ENCODE measurements around the gene POLR1A.
"Not testable (repeated sequence)": the region's sequence is repeated elsewhere in the genome, so short reads cannot be mapped to it uniquely, and the experiment has no call there.

Gene POLR1A

DNA sequence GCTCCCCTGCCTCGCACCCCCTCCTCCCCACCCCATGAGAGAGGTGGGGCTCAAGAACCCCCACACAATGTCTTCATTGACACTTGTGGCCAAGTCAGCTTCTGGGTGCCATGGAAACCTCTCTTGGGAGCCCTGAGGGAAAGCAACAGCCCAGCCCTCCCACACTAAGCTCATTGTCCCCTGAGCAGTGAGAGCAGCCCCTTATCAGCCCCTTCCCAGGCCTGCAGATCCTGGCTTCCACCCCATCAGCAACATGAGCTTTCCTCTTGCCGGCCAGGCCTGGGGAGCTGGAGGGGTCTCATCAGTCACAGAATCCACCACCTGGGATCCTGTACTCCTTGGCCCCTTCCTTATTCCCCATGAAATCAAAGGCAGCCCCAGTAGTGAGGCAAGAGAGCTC is 109.1 kb downstream of the POLR1A start:
- TF ChIP-seq ESRRG (CRISPR knock-in tag; IDR thresholded peaks at IDR 0.05) (no peak), TSHZ2 (CRISPR knock-in tag; IDR thresholded peaks at IDR 0.05) (no peak), ISL1 (CRISPR knock-in tag; IDR thresholded peaks at IDR 0.05) (no peak), ZNF70 (CRISPR knock-in tag; IDR thresholded peaks at IDR 0.05) (no peak), OSR1 (CRISPR knock-in tag; IDR thresholded peaks at IDR 0.05) (no peak)
- TF ChIP-seq, protein P1, sequence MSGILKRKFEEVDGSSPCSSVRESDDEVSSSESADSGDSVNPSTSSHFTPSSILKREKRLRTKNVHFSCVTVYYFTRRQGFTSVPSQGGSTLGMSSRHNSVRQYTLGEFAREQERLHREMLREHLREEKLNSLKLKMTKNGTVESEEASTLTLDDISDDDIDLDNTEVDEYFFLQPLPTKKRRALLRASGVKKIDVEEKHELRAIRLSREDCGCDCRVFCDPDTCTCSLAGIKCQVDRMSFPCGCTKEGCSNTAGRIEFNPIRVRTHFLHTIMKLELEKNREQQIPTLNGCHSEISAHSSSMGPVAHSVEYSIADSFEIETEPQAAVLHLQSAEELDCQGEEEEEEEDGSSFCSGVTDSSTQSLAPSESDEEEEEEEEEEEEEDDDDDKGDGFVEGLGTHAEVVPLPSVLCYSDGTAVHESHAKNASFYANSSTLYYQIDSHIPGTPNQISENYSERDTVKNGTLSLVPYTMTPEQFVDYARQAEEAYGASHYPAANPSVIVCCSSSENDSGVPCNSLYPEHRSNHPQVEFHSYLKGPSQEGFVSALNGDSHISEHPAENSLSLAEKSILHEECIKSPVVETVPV (CRISPR knock-in tag; IDR thresholded peaks at IDR 0.05): no peak
- TF ChIP-seq, protein P2, sequence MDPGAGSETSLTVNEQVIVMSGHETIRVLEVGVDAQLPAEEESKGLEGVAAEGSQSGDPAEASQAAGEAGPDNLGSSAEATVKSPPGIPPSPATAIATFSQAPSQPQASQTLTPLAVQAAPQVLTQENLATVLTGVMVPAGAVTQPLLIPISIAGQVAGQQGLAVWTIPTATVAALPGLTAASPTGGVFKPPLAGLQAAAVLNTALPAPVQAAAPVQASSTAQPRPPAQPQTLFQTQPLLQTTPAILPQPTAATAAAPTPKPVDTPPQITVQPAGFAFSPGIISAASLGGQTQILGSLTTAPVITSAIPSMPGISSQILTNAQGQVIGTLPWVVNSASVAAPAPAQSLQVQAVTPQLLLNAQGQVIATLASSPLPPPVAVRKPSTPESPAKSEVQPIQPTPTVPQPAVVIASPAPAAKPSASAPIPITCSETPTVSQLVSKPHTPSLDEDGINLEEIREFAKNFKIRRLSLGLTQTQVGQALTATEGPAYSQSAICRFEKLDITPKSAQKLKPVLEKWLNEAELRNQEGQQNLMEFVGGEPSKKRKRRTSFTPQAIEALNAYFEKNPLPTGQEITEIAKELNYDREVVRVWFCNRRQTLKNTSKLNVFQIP (CRISPR knock-in tag; IDR thresholded peaks at IDR 0.05; ENCODE audit: borderline replicate concordance, low read depth): no peak
- no peak for ATAC-seq

DNA sequence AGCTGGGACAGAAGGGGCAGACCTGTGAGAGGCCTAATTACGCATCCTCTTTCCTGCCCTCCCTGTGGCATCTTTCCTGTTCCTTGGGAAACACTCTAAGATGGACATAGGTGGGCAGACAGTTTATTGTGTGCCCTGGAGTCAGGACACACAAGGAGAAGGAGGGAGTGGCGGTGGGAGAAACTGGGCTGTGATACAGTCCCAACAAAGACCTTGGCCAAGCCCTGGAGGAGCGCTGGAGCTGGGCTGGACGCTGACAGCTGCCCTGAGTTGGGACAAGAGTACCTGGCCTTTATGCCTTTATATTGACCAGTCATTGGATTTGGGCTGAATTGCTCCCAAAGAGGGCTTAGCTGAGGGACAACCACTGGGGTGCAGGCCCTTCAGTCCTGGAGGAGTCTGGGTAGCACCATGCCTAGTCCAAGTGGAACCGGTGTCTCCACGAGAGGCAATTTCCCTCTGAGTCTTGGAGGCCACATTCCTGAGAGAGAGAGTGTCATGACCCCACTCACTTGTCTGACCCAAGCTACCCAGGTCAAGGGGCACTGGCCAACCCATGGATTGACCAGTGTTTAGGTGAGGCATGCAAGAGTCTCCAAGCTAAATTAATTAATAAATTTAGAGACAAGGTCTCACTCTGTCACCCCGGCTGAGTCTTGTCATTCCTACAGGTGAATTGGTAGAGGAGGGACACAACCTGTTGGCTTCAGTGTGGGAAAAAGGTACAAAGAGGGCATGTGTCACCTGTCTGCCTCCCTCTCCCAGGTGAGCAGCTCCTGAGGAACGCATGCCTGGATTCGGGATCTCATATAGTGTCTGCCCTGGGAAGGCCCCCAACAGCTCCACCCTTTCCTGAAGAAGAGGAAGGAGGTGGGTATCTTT is 109.8 kb downstream of the POLR1A start:
- ATAC-seq: no peak
- TF ChIP-seq TCF4 (CRISPR knock-in tag; IDR thresholded peaks at IDR 0.05; ENCODE audit: borderline replicate concordance): no peak
- TF ChIP-seq ZNF565 (CRISPR knock-in tag; conservative IDR thresholded peaks at IDR 0.05; ENCODE audit: low read depth): no peak
- no peak for TF ChIP-seq SNAI2 (CRISPR knock-in tag; IDR thresholded peaks at IDR 0.05)

- ATAC-seq: no peak
- no peak for TF ChIP-seq ZC3H10 (CRISPR knock-in tag; IDR thresholded peaks at IDR 0.05)
Observed at GRCh38 chr2:85994897-85995647, 110.6 kb downstream of the POLR1A start.

- no peak for TF ChIP-seq ZFP30 (CRISPR knock-in tag; IDR thresholded peaks at IDR 0.05)
- no peak for TF ChIP-seq ZFP3 (CRISPR knock-in tag; IDR thresholded peaks at IDR 0.05)
- no peak for TF ChIP-seq GLIS3 (CRISPR knock-in tag; IDR thresholded peaks at IDR 0.05)
- no peak for TF ChIP-seq CSDC2 (CRISPR knock-in tag; IDR thresholded peaks at IDR 0.05)
- TF ChIP-seq PPARA (CRISPR knock-in tag; IDR thresholded peaks at IDR 0.05; ENCODE audit: borderline replicate concordance): no peak
- TF ChIP-seq, protein P2 (CRISPR knock-in tag; IDR thresholded peaks at IDR 0.05; ENCODE audit: borderline replicate concordance, low read depth): no peak
- no peak for TF ChIP-seq OSR1 (CRISPR knock-in tag; IDR thresholded peaks at IDR 0.05)
- no peak for ATAC-seq
Observed at GRCh38 chr2:85994421-85994777, 111.3 kb downstream of the POLR1A start.

DNA sequence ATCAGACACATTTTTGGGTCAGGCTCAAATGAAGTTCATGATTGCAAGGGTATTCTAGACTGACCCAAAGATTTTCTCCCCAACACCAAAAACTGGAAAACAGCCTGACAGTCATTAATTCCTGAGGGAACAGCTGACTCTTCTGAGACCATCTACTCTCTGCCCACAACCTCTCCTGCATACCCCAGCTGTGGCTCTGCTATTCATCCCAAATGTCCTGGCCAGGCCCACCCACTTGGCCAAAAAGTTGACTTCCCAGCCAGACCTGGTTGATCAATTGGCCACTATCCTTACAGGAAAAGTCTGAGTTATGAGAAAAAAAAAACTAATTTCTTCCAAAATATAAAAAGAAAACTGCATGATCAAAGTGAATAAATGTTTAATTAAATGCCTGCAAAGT is 113.1 kb downstream of the POLR1A start:
- TF ChIP-seq CSDC2 (CRISPR knock-in tag; IDR thresholded peaks at IDR 0.05): no peak
- TF ChIP-seq TCF4 (CRISPR knock-in tag; IDR thresholded peaks at IDR 0.05; ENCODE audit: borderline replicate concordance): no peak
- TF ChIP-seq ZNF8 (CRISPR knock-in tag; IDR thresholded peaks at IDR 0.05): no peak
- TF ChIP-seq PPARA (CRISPR knock-in tag; IDR thresholded peaks at IDR 0.05; ENCODE audit: borderline replicate concordance): no peak
- TF ChIP-seq, protein P2 (CRISPR knock-in tag; IDR thresholded peaks at IDR 0.05; ENCODE audit: borderline replicate concordance, low read depth): no peak
- no peak for TF ChIP-seq TOX (CRISPR knock-in tag; IDR thresholded peaks at IDR 0.05; ENCODE audit: borderline replicate concordance)
- no peak for TF ChIP-seq OSR1 (CRISPR knock-in tag; IDR thresholded peaks at IDR 0.05)
- ATAC-seq: no peak

DNA sequence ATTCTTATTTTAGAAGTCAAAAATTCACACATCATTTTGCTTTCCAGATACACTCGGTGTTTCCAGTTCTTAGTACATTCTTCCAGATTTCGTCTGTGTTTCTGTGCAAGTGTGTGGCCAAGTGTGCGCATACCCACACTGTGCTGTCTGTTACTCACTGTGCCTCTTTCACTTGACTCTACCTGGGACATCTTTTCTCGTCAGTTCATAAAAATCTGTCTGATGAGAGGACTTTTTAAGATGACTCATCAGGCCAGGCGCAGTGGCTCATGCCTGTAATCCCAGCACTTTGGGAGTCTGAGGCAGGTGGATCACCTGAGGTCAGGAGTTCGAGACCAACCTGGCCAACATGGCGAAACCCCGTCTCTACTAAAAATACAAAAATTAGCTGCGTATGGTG is 113.6 kb downstream of the POLR1A start:
- not testable (repeated sequence) for ATAC-seq

Data from SK-N-SH treated with all-trans-retinoic acid at 6 μM for 48 hours (cell line).